ENCODE results near the gene TECTA.

The TECTA gene

GRCh38 chr11:121123496-121124069, 22.5 kb downstream of the TECTA start:
- no peak for DNase-seq (ENCODE audit: low read depth in 1 of 2, low spot score in 1 of 2)

GRCh38 chr11:121127809-121128208, 26.8 kb downstream of the TECTA start:
- no peak for DNase-seq (ENCODE audit: low read depth in 1 of 2, low spot score in 1 of 2)

- no peak for DNase-seq (ENCODE audit: low read depth in 1 of 2, low spot score in 1 of 2)
These were observed 28.6 kb downstream of the TECTA start for GRCh38 chr11:121129362-121130340.

- no peak for DNase-seq (ENCODE audit: low read depth in 1 of 2, low spot score in 1 of 2)
These were observed 30.6 kb downstream of the TECTA start for GRCh38 chr11:121131656-121132055.

GRCh38 chr11:121132211-121132976, 31.4 kb downstream of the TECTA start:
- no peak for DNase-seq (ENCODE audit: low read depth in 1 of 2, low spot score in 1 of 2)

GRCh38 chr11:121134741-121135312, 33.8 kb downstream of the TECTA start:
- DNase-seq (ENCODE audit: low read depth in 1 of 2, low spot score in 1 of 2): no peak

- DNase-seq (ENCODE audit: low read depth in 1 of 2, low spot score in 1 of 2): no peak
These were observed 36.0 kb downstream of the TECTA start for GRCh38 chr11:121137005-121137404.

- no peak for DNase-seq (ENCODE audit: low read depth in 1 of 2, low spot score in 1 of 2)
These were observed 37.2 kb downstream of the TECTA start for GRCh38 chr11:121138259-121138658.

GRCh38 chr11:121140369-121140768, 39.3 kb downstream of the TECTA start:
- DNase-seq (ENCODE audit: low read depth in 1 of 2, low spot score in 1 of 2): no peak

- no peak for DNase-seq (ENCODE audit: low read depth in 1 of 2, low spot score in 1 of 2)
These were observed 40.0 kb downstream of the TECTA start for GRCh38 chr11:121141066-121141465.

- DNase-seq (ENCODE audit: low read depth in 1 of 2, low spot score in 1 of 2): no peak
These were observed 42.9 kb downstream of the TECTA start for GRCh38 chr11:121143921-121144320.

GRCh38 chr11:121144723-121145122, 43.7 kb downstream of the TECTA start:
- no peak for DNase-seq (ENCODE audit: low read depth in 1 of 2, low spot score in 1 of 2)

- DNase-seq (ENCODE audit: low read depth in 1 of 2, low spot score in 1 of 2): no peak
These were observed 44.8 kb downstream of the TECTA start for GRCh38 chr11:121145826-121146225.

- no peak for DNase-seq (ENCODE audit: low read depth in 1 of 2, low spot score in 1 of 2)
These were observed 48.1 kb downstream of the TECTA start for GRCh38 chr11:121149116-121149515.

GRCh38 chr11:121151207-121151688, 50.2 kb downstream of the TECTA start:
- DNase-seq (ENCODE audit: low read depth in 1 of 2, low spot score in 1 of 2): no peak

GRCh38 chr11:121152764-121153163, 51.7 kb downstream of the TECTA start:
- no peak for DNase-seq (ENCODE audit: low read depth in 1 of 2, low spot score in 1 of 2)

- DNase-seq (ENCODE audit: low read depth in 1 of 2, low spot score in 1 of 2): no peak
These were observed 52.4 kb downstream of the TECTA start for GRCh38 chr11:121153472-121153871.

GRCh38 chr11:121154486-121155314, 53.7 kb downstream of the TECTA start:
- no peak for DNase-seq (ENCODE audit: low read depth in 1 of 2, low spot score in 1 of 2)

GRCh38 chr11:121157756-121158155, 56.7 kb downstream of the TECTA start:
- no peak for DNase-seq (ENCODE audit: low read depth in 1 of 2, low spot score in 1 of 2)

- no peak for DNase-seq (ENCODE audit: low read depth in 1 of 2, low spot score in 1 of 2)
These were observed 58.7 kb downstream of the TECTA start for GRCh38 chr11:121159741-121160140.

Data from activated CD4-positive, alpha-beta T cell treated with anti-CD3 and anti-CD28 coated beads, Interleukin-2, amount 50 U/mL, for 24 hours (primary cell).